Stimulated activated CD4-positive, alpha-beta T cell treated with anti-CD3 and anti-CD28 coated beads, Interleukin-2, amount 100 ng/mL, for 4 hours (primary cell): ENCODE data around the gene PPIF.
"Not testable (repeated sequence)": the region's sequence is repeated elsewhere in the genome, so short reads cannot be mapped to it uniquely, and the experiment has no call there.

Experiments
- DNase-seq: peaks from one replicate; pipeline ENCODE4 v3.0.0-alpha.2; 2020; ENCODE audit warnings: low read depth

PPIF gene

DNA sequence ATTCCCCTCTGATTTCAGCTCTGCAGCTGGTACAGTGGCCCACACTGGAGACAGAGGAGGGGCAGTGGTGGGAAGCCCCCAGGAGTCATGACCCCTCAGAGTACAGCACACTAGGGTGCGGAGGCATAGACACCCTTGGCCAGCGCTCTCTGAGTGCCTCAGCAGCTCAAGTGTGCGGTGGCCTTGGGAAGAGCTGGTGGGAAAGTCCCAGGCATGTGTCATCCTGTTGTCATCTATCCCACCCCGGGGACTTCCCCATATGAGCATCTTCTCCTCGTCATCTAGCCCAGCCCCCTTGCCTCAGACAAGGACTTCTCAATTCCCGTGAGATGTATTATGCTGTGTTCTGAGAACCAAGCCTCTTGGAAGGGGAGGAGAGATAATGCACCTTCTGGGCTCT is 15.6 kb upstream of the PPIF start:
- peak; percentile 82 for DNase-seq

DNA sequence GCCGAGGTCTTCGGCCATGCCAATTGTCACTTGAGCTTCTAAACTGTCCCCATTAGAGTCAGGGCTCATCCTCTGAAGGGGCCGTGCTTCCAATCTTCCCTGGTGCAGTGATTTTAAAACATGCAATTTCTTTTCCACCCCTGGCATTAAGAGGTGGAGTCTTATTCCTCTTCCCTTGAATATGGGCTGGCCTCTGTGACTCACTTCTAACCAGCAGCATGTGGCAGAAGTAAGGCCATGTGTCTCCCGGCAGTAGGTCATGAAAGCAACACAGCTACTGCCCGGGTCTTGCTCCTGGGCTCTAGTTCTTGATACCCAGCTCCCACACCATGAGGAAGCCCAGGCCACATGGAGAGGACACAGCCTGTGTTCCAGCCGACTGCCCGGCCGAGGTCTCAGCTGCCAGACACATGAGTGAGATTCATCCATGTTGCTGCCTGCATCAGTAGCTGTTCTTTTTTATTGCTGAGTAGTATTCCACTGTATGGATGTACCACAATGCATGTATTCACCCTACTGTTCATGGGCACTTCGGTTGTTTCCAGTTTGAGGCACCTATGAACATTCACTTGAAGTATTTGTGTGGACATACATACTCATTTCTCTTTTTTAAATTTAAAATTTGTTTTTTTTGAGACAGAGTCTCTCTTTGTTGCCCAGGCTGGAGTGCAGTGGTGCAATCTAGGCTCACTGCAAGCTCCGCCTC is 14.5 kb upstream of the PPIF start:
- not testable (repeated sequence) for DNase-seq

DNA sequence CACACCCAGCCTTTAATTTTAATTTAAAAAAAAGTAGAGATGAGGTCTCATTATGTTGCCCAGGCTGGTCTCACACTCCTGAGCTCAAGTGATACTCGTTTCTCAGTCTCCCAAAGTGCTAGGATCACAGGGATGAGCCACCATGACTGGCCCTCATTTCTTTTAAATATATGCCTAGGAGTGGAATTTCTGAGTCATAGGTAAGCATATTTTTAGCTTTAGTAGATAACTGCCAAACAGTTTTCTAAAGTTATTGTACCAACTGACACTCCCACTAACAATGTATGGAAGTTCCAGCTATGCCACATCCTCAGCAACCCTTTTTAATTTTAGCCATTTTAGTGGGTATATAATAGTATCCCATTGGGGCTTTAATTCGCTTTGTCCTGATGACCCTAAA is 13.8 kb upstream of the PPIF start:
- DNase-seq: no peak

DNA sequence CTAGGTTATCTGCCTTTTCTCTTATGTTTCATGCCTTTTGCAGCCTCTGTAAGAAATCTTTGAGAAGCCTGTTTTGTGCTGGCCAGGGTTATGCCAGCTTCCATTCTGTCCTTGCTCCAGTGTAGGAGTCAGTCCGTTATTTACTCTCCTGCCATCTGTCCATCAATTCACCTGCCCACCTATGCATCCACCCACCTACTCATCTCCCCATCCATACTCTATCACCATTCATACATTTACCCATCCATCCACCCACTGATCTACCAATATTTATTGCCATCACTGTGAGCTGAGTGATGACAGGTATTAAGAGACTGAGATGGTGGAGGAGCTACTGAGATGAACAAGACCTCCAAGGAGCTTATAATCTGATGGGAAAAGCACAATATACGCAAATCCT is 12.7 kb upstream of the PPIF start:
- no peak for DNase-seq

DNA sequence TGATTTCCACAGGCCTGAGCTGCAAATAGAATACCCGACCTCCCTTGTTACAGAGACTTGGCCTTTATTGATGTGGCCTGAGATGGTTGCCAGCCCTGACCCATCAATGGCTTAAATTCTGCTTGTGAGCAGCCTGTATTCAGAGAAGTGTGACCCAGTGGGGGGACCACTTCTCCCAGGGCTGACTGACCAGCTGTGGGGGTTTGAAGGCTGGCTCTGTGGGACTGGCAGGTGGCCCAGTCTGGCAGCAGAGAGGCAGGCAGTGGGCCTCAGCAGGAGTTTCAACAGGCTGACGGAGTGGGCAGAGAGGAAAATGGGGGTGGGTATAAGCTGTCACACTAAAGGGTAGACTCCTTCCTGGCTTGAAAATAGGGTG is 12.2 kb upstream of the PPIF start:
- no peak for DNase-seq

DNA sequence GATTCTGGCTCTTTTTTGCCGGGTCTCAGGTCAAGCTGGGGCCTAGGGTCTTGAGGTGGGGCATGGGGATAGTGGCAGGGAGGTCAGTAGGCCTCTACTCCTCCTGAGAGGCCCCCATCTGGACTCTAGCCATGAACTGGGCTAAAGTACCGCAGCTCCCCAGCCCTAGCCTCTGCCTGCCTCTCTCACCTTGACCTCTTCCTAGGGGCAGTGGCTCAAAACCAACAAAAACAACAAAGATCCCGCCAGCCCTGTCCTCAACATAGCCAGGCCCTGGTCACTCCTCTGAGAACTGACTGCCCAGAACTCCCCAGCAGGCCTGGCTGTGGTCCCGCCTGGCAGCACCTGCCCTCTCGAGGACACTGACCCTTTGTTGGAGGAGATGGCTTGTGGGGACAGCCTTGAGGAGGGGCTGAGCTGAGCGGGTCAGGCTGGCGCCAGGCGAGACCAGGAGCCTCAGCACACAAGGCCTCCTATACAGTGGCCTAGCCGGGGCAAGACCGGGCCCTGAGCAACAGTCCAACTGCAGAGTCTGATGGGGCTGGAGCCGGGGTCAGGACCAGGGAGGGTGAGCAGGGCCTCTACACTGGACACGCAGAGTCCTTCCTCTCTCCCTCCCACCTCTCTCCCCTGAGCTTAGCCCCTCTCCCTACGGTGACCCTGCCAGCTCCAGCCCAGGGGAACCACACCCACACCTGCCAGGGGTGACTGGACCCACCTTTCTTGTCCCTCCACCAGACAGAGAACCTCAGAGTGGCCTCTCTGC is 11.6 kb upstream of the PPIF start:
- DNase-seq: no peak

DNA sequence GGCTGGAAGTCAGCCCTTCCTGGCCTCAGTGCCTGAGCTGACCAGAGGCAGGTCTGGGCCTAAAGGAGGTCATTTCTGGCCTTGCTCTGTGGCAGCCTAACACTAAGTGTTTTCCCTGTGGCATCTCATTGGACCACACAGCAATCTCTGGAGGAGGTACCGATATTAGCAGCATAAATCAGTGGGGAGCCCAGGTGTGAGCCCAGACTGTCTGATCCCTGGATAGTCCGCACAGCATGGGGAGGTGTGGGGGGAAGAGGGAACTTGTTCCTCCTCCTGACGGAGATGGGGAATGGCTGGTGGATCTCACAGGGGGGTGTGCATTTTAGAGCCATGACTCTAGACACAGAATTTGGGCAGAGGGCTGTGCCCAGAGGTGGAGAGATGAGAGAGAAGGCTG is 11.0 kb upstream of the PPIF start:
- no peak for DNase-seq

DNA sequence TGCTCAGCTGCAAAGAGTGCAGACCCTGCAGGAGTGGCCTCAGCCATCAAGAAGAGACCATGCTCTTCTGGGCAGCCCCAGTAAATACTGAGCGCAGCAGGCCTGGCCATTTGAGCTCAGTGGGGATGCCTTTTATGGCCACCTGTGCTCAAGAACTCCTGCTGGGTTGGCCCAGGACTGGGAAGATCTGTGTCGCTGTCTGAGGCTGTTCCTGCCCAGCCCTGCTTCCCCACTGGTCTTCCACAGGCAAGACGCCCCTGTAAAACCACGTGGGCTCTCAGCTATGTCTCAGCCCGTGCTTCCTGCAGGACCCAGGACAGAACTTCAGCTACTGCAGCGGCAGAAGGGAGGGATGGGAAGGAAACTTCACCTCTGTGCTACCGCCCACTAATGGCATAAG is 10.5 kb upstream of the PPIF start:
- no peak for DNase-seq

DNA sequence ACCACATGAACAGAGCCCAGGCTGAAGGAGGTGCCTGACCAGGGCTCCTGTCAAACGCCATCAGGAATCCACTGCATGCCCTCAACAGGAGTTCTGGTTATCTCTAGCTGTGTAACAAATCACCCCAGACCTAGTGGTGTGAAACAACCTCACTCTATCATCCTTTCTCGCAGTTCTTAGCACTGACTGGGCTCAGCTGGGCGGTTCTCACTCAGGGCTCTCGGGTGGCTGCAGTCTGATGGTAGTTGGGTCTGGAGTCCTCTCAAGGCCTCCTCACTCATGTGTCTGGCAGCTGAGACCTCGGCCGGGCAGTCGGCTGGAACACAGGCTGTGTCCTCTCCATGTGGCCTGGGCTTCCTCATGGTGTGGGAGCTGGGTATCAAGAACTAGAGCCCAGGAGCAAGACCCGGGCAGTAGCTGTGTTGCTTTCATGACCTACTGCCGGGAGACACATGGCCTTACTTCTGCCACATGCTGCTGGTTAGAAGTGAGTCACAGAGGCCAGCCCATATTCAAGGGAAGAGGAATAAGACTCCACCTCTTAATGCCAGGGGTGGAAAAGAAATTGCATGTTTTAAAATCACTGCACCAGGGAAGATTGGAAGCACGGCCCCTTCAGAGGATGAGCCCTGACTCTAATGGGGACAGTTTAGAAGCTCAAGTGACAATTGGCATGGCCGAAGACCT is 9.3 kb upstream of the PPIF start:
- not testable (repeated sequence) for DNase-seq

DNA sequence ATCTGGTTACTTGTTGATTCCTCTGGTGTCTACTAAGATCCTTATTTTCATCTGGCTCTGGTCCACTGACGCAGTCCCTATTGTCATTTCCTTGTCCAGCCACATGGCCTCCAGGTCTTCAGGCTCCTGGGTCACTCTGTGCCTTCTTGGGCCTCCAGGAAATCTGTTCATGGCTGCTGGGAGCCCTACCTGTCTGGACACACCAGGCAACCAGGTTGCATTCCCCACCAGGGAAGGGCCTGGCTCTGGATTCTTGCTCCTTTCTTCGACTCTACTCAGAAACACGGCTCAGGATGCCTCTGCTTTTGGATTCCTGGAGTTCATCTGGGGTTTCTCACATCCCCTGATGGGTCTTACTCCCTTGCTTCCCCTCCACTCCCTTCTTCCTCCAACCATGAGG is 8.0 kb upstream of the PPIF start:
- DNase-seq: no peak

DNA sequence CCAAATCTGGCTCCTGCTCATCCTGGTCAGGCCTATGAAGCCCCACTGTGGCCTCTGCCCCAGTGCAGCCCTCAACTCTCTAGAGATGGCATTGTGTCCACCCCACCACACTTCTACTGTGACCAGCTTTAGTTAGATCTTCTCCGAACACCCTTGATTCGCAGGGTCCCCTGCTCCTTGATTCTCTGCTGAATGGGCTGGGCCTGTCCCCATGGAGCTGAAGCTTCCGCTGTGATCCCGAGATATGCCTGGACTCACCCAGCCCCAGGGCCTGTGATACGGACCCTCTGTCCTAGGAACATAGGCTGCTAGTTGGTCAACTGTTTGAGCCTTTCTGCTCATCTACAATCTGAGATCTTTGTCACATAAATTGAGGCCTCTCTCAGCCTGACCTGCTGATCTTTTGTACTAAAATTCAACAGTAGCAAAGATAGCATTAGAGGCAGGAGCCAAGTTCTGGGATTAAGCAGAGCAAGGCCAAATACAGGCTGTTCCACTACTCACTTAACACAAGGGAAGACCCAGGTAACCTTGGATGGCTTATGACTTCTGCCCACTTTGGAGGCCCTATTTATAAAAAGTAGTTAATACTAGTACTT is 6.5 kb upstream of the PPIF start:
- DNase-seq: no peak

DNA sequence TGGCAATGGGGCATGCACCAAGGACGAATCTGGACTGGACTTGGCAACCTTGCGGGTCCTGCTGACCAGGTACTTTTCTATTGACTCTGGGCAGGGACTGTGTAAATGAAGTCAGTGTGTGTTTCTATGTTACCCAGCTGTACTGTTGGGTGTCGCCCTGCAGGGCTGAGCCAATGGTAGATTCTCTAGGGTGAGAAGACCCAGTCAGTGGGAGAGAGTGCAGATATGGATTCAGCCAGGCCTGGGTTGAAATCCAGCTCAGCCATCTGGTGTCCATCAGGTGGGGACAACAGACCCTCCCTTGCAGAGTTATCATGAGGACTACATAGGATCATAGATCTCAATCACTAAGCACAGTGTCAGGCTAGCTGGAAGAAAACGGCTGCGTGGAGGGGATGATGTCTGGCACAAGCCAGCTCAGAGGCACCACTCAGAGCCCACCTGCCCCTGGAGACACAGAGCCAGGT is 4.9 kb upstream of the PPIF start:
- DNase-seq: no peak

DNA sequence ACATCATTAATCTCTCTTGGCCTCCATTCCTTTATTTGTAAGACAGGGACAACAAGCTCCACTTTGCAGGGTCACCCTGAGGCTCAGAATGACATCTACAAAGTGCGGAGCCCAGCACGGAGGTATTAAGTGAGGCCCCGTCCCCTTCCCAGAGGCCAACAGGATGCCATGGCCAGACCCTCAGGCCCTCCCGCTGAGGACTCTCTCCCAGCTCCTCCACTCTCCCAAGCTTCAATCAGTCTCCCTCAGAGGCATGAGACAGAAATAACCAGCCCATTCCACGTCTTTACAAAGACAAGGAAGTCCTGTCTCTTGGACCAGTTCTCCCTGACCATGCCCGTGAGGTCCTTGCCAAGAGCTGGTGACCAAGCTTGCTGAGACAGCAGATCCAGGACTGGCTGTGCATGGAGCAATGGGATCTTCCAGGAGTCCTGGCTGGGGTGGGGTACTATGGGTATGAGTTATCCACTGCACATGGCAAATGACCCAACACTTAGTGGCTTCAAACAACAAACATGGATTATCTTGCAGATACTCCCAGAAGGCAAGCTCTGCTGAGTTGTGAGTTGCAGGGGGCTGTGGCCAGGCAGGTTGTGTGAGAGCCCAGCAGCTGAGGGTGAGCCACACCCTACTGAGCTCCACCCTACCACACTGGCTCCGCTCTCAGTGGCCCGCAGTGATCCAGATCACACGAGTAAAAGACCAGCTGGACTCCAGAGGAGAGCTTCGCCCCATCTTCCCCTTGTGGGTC is 4.3 kb upstream of the PPIF start:
- DNase-seq: no peak

DNA sequence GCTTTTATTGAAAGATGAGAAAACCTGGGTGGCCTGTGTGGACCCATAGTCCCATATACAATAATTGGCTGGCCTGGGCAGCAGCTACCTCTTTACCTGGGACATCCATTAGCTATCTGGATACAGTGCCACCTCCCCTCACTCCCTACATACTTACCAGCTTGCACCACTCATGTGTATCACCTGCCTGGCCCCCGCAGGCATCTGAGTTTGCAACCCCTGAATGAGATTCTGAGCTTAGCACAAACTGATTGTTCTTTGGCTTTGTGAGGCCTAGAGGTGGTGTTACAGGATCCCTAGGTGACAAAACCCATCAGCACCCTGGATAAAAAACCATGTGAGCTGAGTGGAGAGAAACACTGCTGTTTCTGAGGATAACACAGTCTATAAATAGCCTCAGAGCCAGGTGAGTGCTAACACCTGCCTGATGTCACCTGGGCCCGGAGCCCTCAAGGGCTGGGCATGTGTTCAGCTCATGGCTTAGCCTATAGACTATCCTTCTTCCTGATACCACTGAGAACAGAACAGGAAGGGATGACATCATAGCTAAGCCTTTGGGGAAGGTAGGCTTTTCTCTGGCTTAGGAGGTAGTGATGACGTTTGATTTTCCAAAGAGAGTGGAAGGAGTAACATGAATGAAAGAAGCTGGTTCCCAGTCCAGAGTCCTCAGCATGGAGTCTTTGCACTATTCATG is 2.6 kb upstream of the PPIF start:
- DNase-seq: no peak

DNA sequence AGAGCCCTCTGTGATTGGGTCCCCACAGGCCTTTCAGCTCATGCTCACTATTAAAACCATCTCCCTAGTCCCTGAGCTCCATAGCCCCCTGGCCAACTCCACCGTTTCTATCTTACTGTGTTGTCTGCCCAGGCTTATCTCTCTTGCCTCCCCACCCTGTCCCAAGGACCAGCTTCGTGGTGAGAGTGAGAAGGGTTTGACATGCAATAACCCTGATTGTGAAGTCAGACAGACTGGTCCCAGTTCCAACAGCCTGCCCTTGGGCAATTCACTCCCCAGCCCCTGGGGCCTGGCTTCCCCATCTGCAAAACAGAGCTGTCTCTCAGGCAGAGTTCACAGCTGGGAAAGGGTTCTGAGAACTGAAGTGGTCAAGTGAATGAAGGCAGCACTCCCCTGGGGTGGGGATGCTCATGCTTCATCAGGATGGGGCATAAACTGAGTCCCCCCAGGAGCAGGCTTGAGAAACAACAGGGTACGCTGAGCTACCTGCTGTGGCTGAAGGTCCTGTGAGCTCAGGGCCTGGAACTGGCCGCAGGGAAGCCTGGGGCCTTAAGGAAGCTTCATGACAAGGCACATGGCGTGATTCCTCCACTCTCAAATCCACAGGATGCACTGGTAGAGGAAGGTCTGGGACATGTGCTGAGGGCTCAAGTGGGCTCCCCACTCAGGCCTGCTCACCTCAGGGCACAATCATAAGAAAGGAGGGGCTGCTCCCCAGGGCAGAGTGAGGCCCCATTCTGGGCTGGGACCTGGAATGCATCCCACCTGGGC is 1.8 kb upstream of the PPIF start:
- no peak for DNase-seq

DNA sequence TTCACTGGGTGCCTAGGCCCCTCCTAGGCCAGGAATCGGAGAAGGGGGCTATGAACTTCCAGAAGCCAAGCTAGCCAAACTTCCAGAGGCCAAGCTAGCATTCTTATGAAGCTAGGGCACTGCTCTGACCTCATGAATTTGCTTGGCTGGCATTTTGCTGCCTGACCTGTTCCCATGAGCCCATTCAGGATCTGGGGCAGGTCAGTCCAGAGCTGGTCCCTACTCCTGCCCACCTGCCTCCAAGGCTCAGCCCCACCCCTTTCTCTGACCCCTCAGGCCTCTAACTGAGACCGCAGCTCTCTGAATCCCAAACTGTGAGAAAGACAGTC is 1.3 kb upstream of the PPIF start:
- no peak for DNase-seq

DNA sequence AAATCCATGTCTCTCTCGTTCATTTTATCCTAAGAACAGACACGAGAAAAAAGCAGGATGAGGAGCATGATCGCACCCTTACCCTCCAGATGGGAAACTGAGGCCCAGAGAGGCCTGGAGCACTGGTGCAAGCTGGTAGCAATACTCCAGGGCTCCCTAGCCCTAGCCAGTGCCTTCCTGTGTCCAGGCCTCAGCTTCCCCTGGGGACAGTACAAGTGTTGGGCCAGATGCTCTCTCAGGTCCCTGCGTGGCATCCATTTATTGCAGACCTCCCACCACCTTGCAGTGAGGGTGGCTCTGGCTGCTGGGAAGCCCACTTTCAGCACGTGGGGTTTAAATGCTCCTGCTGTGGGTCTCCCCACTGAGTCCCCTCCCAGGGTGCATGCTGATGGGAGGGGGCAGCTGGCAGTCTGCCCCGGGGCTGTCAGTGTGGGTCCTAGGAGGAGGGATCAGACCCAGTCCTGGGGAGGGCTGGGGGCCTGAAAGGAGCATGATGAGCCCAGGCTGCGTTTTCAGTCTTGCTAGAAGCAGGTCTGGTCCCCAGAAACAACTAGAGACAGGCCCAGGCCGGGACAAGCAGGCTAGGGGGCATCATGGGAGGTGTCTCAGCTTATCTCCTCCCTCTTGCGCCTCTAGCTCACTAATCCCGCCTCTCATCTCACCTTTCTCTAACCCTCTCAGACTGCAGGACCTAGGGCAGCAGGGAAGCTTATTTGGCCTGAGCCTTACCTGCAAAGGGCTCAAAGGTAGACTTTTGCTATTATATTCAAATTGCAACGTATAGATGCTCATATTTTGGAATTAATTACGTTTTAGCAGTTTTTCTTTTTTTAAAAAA is 662 bp upstream of the PPIF start:
- DNase-seq: no peak

DNA sequence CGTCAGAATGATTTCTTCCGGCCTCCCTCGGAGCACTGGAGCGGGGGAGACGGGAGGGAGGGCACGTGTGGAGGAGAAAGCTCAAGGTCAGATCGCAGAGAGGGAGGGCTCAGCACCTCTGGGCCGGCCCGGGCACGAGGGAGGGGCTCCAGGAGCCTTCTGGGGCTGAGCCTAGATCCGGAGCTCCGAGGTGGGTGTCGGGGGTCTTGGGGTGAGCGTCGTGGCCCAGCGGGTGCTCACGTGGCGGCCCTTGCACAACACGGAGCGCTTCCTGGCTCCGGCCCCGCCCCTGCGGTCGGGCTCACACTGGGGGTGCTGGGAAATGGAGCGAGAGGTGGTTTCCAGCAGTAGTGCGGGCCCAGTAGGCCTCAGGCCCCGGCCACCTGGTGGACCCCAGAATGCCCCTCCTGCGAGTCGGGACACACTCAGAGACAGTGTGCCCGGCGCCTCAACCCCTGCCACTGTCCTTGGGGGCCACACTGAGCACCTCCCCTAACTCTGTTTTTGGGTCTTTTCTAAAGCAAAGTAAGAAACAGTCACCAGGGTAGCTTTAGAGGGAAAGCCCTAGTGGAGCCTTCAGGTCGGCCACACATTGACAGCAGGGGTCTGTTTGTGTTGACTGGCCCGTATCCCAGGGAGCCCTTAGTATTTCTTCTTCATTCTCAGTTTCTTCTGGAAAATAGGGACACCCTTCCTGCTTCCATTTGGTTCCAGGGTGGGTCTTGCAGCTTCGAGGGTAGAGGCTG is 798 bp downstream of the PPIF start:
- peak; percentile 72 for DNase-seq

DNA sequence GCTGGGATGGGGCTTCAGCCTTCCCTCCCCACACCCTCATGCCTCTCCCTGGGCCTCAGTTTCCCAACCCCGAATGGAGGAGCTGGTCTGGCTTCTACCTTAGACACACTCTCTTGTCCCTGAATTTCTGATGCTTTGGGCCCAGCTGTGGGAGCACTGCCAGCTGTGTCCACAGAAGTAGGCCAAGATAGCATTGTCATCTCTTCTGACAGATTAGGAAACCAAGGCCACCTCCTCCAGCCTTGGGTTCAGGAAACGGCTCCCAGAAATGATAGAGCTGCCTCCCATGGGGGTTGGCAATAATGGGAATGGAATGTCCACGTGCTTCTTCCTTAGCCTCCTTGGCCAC is 1.3 kb downstream of the PPIF start:
- no peak for DNase-seq
